ENCODE measurements around the gene TOB1.

DNA sequence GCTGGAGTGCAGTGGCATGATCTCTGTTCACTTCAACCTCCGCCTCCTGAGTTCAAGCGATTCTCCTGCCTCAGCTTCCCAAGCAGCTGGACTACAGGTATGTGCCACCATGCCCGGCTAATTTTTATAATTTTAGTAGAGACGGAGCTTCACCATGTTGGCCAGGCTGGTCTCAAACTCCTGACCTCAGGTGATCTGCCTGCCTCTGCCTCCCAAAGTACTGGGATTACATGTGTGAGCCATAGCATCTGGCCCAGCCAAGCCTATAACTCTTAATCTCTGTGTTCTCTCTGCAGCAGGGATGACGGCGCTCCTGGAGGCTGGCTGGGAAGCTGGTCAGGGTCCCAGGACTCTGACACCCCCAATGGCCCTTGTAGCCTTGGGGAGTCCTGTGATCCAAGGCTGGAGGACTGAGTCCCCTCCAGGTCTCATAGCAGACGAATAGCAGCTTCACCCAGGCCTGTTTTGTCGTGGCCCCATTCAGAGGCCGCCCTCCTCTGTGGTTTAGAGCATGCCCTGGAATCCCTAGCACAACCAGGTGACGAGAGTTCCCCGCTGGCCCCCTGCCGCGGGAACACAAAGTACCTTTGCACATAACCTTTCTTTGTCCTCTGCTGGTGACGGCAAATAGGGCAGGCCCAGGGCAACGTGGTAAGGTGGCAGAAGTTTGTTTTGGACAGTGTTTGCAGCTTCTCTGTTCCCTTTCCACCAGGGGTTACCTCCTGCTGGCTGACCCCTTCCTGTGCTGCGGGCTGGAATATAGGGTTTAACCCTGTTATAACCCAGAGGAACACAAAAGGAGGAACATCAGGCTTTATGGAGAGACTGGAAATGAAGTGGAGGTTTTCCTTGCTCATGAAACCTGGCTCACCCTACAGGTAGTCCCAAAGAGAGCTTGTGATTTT, 43.0 kb upstream of the TOB1 start:
- TF ChIP-seq, protein P1, sequence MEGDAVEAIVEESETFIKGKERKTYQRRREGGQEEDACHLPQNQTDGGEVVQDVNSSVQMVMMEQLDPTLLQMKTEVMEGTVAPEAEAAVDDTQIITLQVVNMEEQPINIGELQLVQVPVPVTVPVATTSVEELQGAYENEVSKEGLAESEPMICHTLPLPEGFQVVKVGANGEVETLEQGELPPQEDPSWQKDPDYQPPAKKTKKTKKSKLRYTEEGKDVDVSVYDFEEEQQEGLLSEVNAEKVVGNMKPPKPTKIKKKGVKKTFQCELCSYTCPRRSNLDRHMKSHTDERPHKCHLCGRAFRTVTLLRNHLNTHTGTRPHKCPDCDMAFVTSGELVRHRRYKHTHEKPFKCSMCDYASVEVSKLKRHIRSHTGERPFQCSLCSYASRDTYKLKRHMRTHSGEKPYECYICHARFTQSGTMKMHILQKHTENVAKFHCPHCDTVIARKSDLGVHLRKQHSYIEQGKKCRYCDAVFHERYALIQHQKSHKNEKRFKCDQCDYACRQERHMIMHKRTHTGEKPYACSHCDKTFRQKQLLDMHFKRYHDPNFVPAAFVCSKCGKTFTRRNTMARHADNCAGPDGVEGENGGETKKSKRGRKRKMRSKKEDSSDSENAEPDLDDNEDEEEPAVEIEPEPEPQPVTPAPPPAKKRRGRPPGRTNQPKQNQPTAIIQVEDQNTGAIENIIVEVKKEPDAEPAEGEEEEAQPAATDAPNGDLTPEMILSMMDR (IDR thresholded peaks at IDR 0.05; ENCODE audit: insufficient read depth, low read length, poor library complexity, severe bottlenecking), result no peak
- no peak for TF ChIP-seq EZH2phosphoT487 (conservative IDR thresholded peaks at IDR 0.05; ENCODE audit: low read length)

Measured in SU-DHL-6 (cell line).